NB4 (cell line): ENCODE results near the gene OGDHL.

Source experiments
- MYC ChIP-seq: IDR thresholded peaks from 2 replicates; pipeline ENCODE4 v1.6.1; 2011; ENCODE audit warnings: low read depth, low read length
- POLR2A ChIP-seq: IDR thresholded peaks from 2 replicates; pipeline ENCODE4 v1.6.1; 2011; ENCODE audit warnings: mild to moderate bottlenecking; ENCODE audit not compliant: insufficient read length; ENCODE audit errors: extremely low read depth
- TF ChIP-seq, protein P1 (sequence below): IDR thresholded peaks from one replicate; pipeline ENCODE4 v1.5.1; 2012; ENCODE audit warnings: low read depth, low read length
- TF ChIP-seq, protein P2 (sequence below): IDR thresholded peaks from 2 replicates; pipeline ENCODE4 v1.6.1; 2011; ENCODE audit warnings: low read depth, low read length

DNA sequence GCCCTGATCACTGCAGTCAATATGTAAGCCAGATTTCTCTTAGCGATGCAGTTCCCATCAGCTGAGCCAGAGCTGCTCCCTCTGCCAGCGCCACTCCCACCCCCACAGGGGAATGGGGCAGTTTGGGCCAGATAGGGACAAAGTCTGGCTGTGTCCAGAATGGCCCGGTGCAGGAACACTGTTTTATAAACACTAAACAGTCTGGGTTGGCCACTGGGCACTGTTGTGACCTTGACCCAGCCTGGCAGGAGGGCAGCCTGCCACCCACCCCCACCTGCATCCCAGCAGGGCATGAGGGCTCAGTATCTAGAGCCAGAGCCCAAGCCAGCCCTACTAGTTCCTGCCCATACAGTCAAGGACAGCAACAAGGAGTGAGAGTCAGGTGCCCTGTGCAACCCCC lies 1.3 kb downstream of the OGDHL start:
- TF ChIP-seq, protein P1, sequence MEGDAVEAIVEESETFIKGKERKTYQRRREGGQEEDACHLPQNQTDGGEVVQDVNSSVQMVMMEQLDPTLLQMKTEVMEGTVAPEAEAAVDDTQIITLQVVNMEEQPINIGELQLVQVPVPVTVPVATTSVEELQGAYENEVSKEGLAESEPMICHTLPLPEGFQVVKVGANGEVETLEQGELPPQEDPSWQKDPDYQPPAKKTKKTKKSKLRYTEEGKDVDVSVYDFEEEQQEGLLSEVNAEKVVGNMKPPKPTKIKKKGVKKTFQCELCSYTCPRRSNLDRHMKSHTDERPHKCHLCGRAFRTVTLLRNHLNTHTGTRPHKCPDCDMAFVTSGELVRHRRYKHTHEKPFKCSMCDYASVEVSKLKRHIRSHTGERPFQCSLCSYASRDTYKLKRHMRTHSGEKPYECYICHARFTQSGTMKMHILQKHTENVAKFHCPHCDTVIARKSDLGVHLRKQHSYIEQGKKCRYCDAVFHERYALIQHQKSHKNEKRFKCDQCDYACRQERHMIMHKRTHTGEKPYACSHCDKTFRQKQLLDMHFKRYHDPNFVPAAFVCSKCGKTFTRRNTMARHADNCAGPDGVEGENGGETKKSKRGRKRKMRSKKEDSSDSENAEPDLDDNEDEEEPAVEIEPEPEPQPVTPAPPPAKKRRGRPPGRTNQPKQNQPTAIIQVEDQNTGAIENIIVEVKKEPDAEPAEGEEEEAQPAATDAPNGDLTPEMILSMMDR = no peak
- TF ChIP-seq POLR2A = no peak
- TF ChIP-seq MYC = no peak
- TF ChIP-seq, protein P2, sequence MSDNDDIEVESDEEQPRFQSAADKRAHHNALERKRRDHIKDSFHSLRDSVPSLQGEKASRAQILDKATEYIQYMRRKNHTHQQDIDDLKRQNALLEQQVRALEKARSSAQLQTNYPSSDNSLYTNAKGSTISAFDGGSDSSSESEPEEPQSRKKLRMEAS = no peak
